KG1 (cell line): ENCODE results near the gene HSF2BP.
"Not testable (repeated sequence)": the region's sequence is repeated elsewhere in the genome, so short reads cannot be mapped to it uniquely, and the experiment has no call there.

Experiments used
- DNase-seq: peaks from one replicate; lab custom pipeline; 2025; lab: John Stamatoyannopoulos, UW

Gene HSF2BP

GRCh38 chr21:43516860-43517627 lies 142.2 kb downstream of the HSF2BP start:
- DNase-seq, result not testable (repeated sequence)

- DNase-seq, result not testable (repeated sequence)
Observed at GRCh38 chr21:43516295-43516847, 142.9 kb downstream of the HSF2BP start.

GRCh38 chr21:43514834-43515233 lies 144.5 kb downstream of the HSF2BP start:
- DNase-seq, result not testable (repeated sequence)

GRCh38 chr21:43513023-43513422 lies 146.3 kb downstream of the HSF2BP start:
- DNase-seq, result not testable (repeated sequence)

GRCh38 chr21:43511209-43511608 lies 148.1 kb downstream of the HSF2BP start:
- DNase-seq, result not testable (repeated sequence)

GRCh38 chr21:43510669-43511068 lies 148.6 kb downstream of the HSF2BP start:
- DNase-seq, result not testable (repeated sequence)

- DNase-seq, result not testable (repeated sequence)
Observed at GRCh38 chr21:43503892-43504291, 155.4 kb downstream of the HSF2BP start.

GRCh38 chr21:43503075-43503750 lies 156.1 kb downstream of the HSF2BP start:
- DNase-seq, result not testable (repeated sequence)

- not testable (repeated sequence) for DNase-seq
Observed at GRCh38 chr21:43502407-43503071, 156.7 kb downstream of the HSF2BP start.

GRCh38 chr21:43498924-43499323 lies 160.4 kb downstream of the HSF2BP start:
- DNase-seq, result not testable (repeated sequence)

GRCh38 chr21:43498065-43498464 lies 161.2 kb downstream of the HSF2BP start:
- DNase-seq, result not testable (repeated sequence)

- DNase-seq, result not testable (repeated sequence)
Observed at GRCh38 chr21:43494279-43495012, 164.8 kb downstream of the HSF2BP start.

GRCh38 chr21:43493471-43493870 lies 165.8 kb downstream of the HSF2BP start:
- DNase-seq, result not testable (repeated sequence)

- not testable (repeated sequence) for DNase-seq
Observed at GRCh38 chr21:43488235-43488634, 171.1 kb downstream of the HSF2BP start.

- not testable (repeated sequence) for DNase-seq
Observed at GRCh38 chr21:43486051-43486450, 173.2 kb downstream of the HSF2BP start.

- DNase-seq, result not testable (repeated sequence)
Observed at GRCh38 chr21:43485016-43485415, 174.3 kb downstream of the HSF2BP start.

GRCh38 chr21:43479197-43479596 lies 180.1 kb downstream of the HSF2BP start:
- not testable (repeated sequence) for DNase-seq
